A549 (cell line): ENCODE results near the gene TMEM135.

ENCODE experiments used
- CTCF ChIP-seq: fragments of >200 bp; sonication (Bioruptor Twin); formaldehyde crosslinking; IDR thresholded peaks from 3 replicates; pipeline ENCODE4 v1.5.1; 2016
- E2F6 ChIP-seq: IDR thresholded peaks from 2 replicates; pipeline ENCODE4 v1.6.1; 2012; ENCODE audit warnings: low read depth, borderline replicate concordance
- POLR2A ChIP-seq: IDR thresholded peaks from 2 replicates; pipeline ENCODE4 v1.6.1; 2012; ENCODE audit warnings: mild to moderate bottlenecking, low read length

- TF ChIP-seq CTCF (no peak), POLR2A (no peak), E2F6 (no peak)
Observed at GRCh38 chr11:87190071-87190470, 152.3 kb downstream of the TMEM135 start.
